GM10248 (cell line): Measurements from ENCODE around the gene PLEKHA7.

Experiments
- CTCF ChIA-PET: fragments of 300-600 bp; sonication (Branson Sonifier 250); formaldehyde crosslinking; extraction: SDS; loops from one replicate; lab custom pipeline; 2021; ENCODE audit warnings: antibody characterized with exemption; lab: Yijun Ruan, JAX
- POLR2A ChIA-PET: fragments of 350-650 bp; sonication (Branson Sonifier 250); formaldehyde crosslinking; extraction: SDS; loops from one replicate; lab custom pipeline; 2020; ENCODE audit warnings: antibody characterized with exemption; lab: Yijun Ruan, JAX
- DNase-seq: peaks from one replicate; pipeline ENCODE4 v3.0.0; 2012; ENCODE audit errors: extremely low spot score
- CTCF ChIP-seq: IDR thresholded peaks from 2 replicates; pipeline ENCODE4 v1.5.1; 2012; ENCODE audit warnings: mild to moderate bottlenecking, low read depth; ENCODE audit errors: extremely low read depth, missing control alignments, control extremely low read depth

Gene PLEKHA7

GRCh38 chr11:16811136-16812020 is 202.8 kb downstream of the PLEKHA7 start:
- POLR2A ChIA-PET, result no interaction called here
- DNase-seq, result no peak
- TF ChIP-seq CTCF, result no peak
- CTCF ChIA-PET, result interaction anchor here (0.7 to 10.3 kb wide), 12 partner anchors 9 to 256 kb away, joined by 3 to 80 read pairs (median 4); no protein-coding TSS in a partner anchor

GRCh38 chr11:16809886-16810668 is 204.1 kb downstream of the PLEKHA7 start:
- TF ChIP-seq CTCF, result no peak
- ChIA-PET CTCF (interaction anchor here (0.7 to 10.3 kb wide), 9 partner anchors 9 to 258 kb away, joined by 3 to 80 read pairs (median 3); no protein-coding TSS in a partner anchor), POLR2A (no interaction called here)
- DNase-seq, result no peak

- ChIA-PET POLR2A (no interaction called here), CTCF (interaction anchor here (1.6 to 4.5 kb wide), 3 partner anchors 14 to 21 kb away, joined by 4 to 30 read pairs (median 13); no protein-coding TSS in a partner anchor)
- TF ChIP-seq CTCF, result no peak
- DNase-seq, result no peak
Observed at GRCh38 chr11:16807306-16807705, 206.9 kb downstream of the PLEKHA7 start.

GRCh38 chr11:16806791-16807190 is 207.4 kb downstream of the PLEKHA7 start:
- CTCF ChIA-PET, result interaction anchor here (1.1 to 4.5 kb wide), 4 partner anchors 10 to 21 kb away, joined by 3 to 30 read pairs (median 10); no protein-coding TSS in a partner anchor
- DNase-seq, result no peak
- POLR2A ChIA-PET, result no interaction called here
- TF ChIP-seq CTCF, result no peak

- ChIA-PET POLR2A (no interaction called here), CTCF (interaction anchor here (1.1 to 4.5 kb wide), 4 partner anchors 10 to 20 kb away, joined by 3 to 30 read pairs (median 10); no protein-coding TSS in a partner anchor)
- TF ChIP-seq CTCF, result no peak
- DNase-seq, result no peak
Observed at GRCh38 chr11:16805938-16806337, 208.3 kb downstream of the PLEKHA7 start.

- ChIA-PET POLR2A (no interaction called here), CTCF (interaction anchor here (0.7 to 4.5 kb wide), 6 partner anchors 9 to 18 kb away, joined by 3 to 30 read pairs (median 6); no protein-coding TSS in a partner anchor)
- no peak for TF ChIP-seq CTCF
- no peak for DNase-seq
Observed at GRCh38 chr11:16804104-16804947, 209.9 kb downstream of the PLEKHA7 start.
